K562 treated with DMSO at 1 percent for 12 hours (cell line): ENCODE measurements around the gene MUC5B. TPM values are rescaled to one million over a fixed set of nuclear protein-coding genes. Genes with fewer than 3 reads are reported as not detected.

Source experiments
- total RNA-seq: library from RNA; unstranded; fragments of 300-600 nt; gene quantifications from 2 replicates; pipeline ENCODE4 v1.2.3, GENCODE V29; 2022; ENCODE audit not compliant: insufficient read depth

Gene MUC5B, protein sequence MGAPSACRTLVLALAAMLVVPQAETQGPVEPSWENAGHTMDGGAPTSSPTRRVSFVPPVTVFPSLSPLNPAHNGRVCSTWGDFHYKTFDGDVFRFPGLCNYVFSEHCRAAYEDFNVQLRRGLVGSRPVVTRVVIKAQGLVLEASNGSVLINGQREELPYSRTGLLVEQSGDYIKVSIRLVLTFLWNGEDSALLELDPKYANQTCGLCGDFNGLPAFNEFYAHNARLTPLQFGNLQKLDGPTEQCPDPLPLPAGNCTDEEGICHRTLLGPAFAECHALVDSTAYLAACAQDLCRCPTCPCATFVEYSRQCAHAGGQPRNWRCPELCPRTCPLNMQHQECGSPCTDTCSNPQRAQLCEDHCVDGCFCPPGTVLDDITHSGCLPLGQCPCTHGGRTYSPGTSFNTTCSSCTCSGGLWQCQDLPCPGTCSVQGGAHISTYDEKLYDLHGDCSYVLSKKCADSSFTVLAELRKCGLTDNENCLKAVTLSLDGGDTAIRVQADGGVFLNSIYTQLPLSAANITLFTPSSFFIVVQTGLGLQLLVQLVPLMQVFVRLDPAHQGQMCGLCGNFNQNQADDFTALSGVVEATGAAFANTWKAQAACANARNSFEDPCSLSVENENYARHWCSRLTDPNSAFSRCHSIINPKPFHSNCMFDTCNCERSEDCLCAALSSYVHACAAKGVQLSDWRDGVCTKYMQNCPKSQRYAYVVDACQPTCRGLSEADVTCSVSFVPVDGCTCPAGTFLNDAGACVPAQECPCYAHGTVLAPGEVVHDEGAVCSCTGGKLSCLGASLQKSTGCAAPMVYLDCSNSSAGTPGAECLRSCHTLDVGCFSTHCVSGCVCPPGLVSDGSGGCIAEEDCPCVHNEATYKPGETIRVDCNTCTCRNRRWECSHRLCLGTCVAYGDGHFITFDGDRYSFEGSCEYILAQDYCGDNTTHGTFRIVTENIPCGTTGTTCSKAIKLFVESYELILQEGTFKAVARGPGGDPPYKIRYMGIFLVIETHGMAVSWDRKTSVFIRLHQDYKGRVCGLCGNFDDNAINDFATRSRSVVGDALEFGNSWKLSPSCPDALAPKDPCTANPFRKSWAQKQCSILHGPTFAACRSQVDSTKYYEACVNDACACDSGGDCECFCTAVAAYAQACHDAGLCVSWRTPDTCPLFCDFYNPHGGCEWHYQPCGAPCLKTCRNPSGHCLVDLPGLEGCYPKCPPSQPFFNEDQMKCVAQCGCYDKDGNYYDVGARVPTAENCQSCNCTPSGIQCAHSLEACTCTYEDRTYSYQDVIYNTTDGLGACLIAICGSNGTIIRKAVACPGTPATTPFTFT (N-terminal part only)
- not detected in 2 replicates for total RNA-seq

DNA sequence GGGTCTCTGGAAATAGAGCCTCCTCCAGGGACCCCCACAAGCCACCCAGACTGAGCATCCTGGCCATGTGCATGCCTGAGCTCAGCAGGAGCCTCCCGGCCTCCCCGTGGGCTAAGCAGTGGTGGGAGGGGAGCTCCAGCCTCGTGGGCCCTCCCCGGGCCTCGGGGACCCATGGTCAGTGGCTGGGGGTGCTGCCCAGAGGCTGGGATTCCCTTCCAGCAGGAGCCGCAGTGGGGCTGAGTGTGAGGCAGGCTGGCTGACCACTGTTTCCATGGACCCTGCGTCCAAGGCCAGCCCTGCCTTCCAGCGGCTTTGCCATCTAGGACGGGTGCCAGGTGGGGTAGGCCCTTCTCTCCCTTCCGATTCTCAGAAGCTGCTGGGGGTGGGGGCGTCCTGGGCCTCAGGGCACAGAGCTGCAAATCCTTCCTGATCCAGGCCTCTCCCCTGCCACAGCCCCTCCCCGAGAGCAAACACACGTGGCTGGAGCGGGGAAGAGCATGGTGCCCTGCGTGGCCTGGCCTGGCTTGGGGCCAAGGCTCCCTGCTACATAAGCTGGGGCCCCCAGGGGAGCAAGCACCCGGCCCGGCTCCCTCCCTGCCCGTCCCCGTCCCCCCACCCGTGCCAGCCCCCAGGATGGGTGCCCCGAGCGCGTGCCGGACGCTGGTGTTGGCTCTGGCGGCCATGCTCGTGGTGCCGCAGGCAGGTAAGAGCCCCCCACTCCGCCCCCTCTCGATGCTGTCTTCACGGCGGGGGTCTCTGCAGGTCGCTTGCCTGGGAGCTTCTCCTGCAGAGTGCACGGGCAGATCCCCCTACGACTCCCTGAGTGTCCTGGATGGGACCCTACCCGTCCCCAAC lies at the start of gene MUC5B:
MUC5B (plus strand) TSS at position 576 of the 855 bp plus-strand sequence; CDS start at position 634, 58 bp downstream.

GRCh38 chr11:1309498-1310317 lies 86.8 kb downstream of the MUC5B start, which contains the start of gene TOLLIP:
Gene TOLLIP, minus strand, starts transcription at chr11:1309632. Its CDS starts 134 bp downstream, at chr11:1309498.

Other genes with a start within 250 kb of the MUC5B start
- not detected in 2 replicates for gene MUC6, start 186.3 kb upstream of the MUC5B start, total RNA-seq
- gene MUC2, start 148.2 kb upstream of the MUC5B start, total RNA-seq, result not detected in 2 replicates
- not detected in 2 replicates for gene MUC5AC, start 65.1 kb upstream of the MUC5B start, total RNA-seq
- 34.7 and 40.9 TPM in 2 replicates for gene TOLLIP, start 86.6 kb downstream of the MUC5B start, total RNA-seq
- gene BRSK2, start 166.9 kb downstream of the MUC5B start, total RNA-seq, result 0.19 TPM in 1 of 2 replicates, not detected in the other